Fibroblast of peridontal ligament (primary cell): ENCODE results near the gene POLG.

ENCODE experiments used
- DNase-seq: peaks from one replicate; pipeline ENCODE4 v3.0.0-alpha.2; 2010; ENCODE audit errors: extremely low read depth

POLG gene

DNA sequence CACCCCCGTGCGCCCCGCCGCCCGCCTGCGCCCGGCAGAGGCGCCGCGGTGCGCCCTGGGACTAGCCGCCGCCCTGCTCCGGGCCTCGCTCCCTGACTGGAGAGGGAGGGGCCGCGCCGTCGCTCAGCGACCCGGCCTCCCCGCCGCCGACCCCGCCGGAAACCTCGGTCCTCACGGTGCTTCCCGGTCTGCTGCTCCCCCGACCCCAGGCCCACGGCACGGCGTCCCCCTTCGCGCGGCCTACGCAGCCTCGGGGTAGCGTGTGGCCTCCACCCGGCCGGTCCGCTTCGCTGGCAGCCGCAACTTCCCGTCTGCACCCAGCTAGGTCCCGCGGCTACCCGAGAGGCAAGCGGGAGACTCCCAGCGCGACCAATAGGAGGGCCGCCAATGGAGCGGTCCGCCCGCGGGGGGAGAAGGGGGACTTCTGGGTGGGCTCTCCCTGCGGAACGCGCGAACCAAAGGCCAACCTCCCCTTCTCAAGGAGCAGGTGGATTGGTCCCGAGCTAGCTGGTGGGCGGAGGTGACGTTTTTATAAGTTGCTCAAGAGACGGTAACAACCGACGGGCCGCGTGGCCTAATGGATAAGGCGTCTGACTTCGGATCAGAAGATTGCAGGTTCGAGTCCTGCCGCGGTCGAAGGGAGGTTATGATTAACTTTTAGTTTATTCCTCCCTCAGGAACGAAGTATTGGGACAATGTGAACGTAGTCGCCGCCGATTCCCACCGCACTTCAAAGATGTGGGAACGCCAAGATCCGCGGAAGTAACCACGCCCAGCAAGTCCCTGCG, at the start of gene POLG:
Gene POLG (minus strand): TSS at position 315 of the 788 bp plus-strand sequence. CDS start 1,070 bp downstream, outside the sequence.
- DNase-seq: peak; percentile 99

DNA sequence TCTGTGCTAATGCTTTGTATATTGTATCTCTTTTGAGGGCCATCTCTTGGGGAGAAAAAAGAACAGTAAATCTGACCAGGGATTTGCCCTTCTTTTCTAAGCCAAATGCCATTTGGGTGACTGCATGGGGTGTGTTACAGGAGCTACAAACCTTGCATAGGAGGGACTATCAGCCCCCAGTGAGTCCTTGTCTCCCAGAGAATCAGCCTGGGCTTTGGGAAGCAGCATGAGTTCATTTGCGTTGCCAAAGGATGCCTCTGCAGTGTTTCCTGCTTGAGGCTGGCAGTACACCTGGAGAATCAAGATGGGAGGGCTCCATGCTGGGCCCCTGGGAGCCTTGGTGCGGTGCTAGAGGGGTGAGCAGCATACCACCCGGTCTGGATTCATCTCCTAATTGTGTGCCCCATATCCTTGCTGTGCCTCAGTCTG, 49.6 kb upstream of the POLG start:
- DNase-seq: no peak

- DNase-seq: no peak
Observed at GRCh38 chr15:89383365-89384175, 48.9 kb upstream of the POLG start.

GRCh38 chr15:89381888-89382686, 47.5 kb upstream of the POLG start:
- DNase-seq: no peak

DNA sequence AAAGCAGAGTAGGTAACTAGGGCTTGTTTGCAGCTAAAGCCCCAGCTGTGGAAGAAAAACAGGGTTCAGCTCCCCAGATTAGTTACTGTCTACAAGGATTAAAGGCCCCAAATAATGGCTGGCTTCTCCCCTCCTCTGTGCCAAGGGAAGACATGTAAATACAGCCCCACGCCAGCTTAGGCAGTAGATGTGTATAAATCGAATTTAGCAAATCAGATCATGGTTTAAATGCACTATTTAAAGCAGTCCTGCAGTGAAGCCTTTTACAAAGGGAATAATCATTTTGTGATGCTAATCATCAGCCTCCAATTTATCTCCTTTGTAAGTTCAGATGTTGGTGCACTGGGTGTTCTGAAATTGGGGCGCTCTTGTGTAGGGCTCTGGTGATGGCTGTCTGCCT, 46.7 kb upstream of the POLG start:
- DNase-seq: no peak

- DNase-seq: no peak
Observed at GRCh38 chr15:89379818-89380217, 45.2 kb upstream of the POLG start.

- DNase-seq: no peak
Observed at GRCh38 chr15:89379251-89379695, 44.6 kb upstream of the POLG start.

GRCh38 chr15:89378296-89379151, 43.9 kb upstream of the POLG start:
- DNase-seq: no peak

- DNase-seq: no peak
Observed at GRCh38 chr15:89377842-89378295, 43.2 kb upstream of the POLG start.

DNA sequence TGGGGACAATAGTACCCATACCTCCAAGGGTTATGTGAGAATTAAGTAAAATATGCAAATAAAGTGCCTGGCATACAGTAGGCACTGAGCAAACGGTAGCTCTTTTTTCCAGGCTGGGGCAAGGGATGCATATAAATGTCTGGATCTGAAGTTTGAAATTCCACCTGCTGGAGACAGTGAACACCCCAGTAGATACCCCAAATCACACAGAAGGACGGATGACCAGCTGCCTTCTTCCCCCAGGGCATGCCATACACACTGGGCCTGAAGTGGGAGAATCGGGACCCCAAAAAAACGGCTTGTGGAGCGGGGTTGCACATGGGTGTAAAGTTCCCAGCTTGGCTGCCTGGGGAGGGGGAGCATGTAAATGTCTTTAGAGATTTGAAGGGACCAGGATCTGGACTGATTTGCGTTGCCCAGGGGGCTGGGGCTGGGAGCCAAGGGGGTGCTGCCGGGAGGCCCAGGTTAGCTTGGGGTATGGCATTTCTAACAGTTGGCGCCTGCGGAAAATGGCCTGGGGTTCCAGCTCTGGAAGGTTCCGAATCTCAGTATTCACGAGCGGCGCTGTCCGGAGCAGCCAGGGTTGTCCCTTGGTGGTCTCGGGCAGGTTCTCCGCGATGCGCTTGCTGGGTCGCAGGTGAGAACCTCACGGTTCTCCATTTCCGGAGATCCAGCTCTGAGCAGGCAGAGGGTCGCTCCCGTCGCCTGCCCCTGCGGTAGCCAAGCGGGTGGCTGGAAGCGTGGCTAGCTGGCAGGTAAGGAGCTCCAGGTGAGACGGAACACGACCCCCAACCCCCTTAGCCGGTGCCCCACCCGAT, 42.6 kb upstream of the POLG start:
- DNase-seq: no peak

DNA sequence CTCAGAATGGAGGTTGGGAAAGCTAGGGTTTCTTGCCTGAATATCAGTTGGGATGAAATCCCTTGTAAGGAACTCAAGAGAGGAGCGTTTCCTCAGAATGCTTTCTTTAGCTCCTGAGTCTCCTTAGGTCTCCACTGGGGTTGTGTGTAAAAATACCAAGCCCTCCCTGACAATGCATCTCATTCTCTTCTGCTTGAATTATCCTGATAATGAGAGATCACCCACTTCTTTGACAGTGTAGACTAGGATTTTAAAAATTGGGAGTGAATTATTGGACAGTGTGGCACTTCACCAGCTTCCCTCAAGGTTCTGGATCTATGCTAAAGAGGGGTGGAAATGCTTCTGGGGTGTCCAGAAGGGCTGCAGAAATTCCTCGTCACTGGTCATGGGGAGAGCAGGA, 41.8 kb upstream of the POLG start:
- DNase-seq: no peak

DNA sequence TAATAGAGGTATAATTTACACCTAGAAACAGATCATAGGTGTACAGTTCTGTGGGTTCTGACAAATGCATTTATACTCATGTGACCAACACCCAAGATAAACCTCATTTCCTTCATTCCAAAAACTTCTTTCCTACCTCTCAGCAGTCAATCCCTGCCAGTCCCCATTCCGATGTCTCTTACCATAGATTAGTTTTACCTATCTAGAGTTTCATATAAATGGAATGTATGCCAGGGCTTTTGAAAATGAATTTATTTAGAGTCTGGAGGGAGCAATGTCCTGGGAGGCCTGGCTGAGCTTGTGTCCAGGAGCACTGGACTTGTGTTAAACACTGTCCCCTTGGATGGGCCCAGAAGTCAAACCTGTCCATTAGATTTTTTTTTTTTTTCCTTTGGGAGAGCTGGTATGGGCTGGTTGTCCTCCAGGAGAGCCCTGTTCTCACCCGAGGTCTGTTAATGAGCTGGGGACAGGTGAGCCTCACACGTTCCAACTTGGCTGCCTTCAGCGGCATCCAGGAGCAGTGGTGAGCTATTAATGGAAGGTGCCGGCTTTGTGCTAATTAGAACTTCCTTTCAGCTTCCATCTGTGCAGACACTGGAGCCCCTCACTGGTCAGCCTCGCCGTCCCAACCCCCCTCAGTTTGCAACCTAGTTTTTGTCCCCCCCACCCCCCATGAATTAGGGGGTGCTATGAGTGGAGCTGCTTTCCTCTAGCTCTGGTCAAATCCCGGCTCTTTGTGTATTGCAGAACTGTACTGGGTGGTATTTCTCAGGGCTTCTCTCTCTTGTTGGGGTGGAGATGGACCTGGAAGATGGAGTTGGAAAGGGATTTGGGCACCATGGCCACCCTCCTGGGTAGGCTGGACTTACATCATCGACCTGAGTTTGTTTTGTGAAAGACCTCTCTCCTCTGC, 40.7 kb upstream of the POLG start:
- no peak for DNase-seq

GRCh38 chr15:89374086-89374981, 39.7 kb upstream of the POLG start:
- no peak for DNase-seq

DNA sequence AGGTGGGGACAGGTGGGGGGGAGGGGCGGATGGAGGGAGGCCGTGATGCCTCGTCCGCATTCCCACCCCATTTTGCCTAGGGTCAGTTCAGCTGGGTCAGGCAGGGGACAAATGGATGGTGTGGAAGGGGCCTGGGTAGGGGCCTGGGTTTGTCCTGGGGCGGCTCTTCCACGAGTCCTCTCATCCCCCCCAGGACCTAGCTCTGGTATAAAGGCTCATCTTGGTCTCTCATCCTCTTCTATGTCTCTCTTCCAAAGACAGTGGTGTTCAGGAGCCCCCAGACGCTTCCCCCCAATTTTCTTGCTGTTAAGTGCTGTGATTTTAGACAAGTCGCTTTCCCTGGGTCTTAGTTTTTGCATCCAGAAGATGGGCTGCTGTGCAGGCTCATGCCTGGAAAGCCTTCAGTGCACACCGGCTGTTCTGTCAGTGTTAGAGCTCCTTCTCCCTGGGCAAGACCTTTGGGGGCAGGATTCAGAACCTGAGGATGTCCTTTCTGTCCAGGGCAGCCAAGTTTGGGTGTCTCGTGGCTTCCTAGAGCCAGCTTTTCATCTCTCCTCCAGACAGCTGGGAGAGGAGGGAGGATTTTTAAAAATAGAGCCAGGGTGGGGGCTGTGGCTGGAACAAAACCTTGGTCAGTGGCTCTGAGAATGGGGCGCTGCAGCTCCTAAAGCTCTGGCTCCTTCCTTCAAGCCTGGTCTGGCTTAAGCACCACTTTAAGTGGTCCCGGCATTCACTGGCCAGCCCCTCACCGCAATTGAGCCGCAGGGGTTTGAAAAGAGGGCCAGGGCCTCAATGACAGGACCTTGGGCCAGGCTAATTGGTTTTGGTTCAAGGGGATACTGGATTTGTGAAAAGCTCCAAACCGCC, 37.7 kb upstream of the POLG start:
- no peak for DNase-seq

- DNase-seq: no peak
Observed at GRCh38 chr15:89371228-89372044, 36.8 kb upstream of the POLG start.

DNA sequence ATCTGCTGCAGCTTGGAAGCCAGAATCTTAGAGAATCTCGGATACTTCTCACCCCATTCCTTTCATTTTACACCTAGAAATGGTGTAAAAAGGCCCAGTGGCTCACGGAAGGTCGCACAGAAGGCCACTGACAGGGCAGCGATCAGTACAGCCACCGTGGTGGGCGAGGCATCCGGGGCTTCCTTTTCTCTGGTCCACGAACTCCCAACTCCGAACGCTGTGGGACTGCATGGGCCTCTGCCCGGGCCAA, 36.3 kb upstream of the POLG start:
- no peak for DNase-seq
